GM20000 (cell line): ENCODE results near the gene GDAP2.

Experiments
- DNase-seq: peaks from one replicate; pipeline ENCODE4 v3.0.0; 2012; ENCODE audit warnings: low spot score
- CTCF ChIP-seq: IDR thresholded peaks from 2 replicates; pipeline ENCODE4 v1.5.1; 2012; ENCODE audit warnings: mild to moderate bottlenecking, control low read depth; ENCODE audit errors: extremely low read depth, missing control alignments

The GDAP2 gene

DNA sequence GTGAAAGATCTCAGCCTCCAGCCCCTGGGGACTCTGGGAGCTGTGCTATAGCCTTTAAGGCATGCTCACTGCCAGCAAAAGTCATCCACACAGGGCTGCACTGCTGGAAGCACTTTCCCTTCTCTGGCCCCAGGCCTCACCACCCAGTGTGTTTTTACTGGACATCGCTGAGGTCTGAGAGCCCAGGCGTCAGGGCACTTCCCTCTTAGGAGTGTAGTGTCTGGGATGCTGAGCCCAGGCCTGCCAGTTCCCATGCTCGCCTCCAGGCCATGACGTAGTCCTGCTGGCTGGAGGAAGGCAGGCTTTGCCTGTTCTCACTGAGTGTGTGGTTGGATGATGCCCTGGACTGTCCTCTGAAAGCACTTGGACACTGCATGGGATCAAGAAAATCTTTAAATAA is 101.2 kb downstream of the GDAP2 start:
- DNase-seq: no peak

GRCh38 chr1:117826540-117827078 is 102.8 kb downstream of the GDAP2 start:
- DNase-seq: no peak
- TF ChIP-seq CTCF: no peak

More for the DNA sequence above, 101.2 kb downstream of the GDAP2 start:
- TF ChIP-seq CTCF: no peak

DNA sequence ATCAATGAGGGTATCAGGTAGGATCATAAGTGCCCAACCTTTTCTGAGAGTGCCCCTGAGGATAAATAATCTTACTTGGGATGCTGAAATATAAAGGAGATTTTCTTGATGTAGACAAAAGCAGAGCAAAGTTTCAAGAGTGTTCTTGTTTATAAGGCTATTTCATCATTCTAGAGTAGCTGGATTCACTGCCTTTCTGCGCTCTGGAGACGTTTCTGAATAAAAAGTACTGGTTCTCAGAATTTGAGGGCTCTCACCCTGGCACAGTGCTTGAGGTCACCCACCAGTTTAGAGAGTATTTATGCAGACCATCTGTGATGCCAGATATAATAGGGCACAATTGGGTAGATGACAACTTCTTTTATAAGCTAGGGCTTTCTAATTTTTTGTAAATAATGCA is 103.3 kb downstream of the GDAP2 start:
- TF ChIP-seq CTCF: no peak
- no peak for DNase-seq

GRCh38 chr1:117825414-117825813 is 104.0 kb downstream of the GDAP2 start:
- no peak for DNase-seq
- TF ChIP-seq CTCF: no peak

DNA sequence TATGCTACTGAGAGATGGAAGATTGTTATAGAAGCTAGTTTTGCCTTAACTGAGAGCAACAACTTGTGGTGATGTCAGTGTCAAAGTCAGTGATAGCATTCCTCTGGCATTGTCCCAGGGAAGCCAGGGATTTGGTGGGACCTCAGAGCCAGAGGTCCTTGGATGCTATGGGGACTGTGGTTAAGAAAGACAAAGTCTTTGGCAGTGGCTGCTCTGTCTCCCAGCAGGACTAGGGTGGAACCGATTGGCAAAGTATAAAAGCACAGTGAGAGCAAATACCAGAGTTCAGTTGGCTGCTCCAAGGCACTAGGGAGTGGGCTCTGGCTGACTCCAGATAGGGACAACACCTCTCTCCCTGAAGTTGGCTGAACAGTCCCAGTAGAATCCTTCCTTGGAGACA is 104.8 kb downstream of the GDAP2 start:
- no peak for TF ChIP-seq CTCF
- DNase-seq: no peak

- no peak for DNase-seq
These were observed 107.5 kb downstream of the GDAP2 start for GRCh38 chr1:117821774-117822482.

More at GRCh38 chr1:117821774-117822482, 107.5 kb downstream of the GDAP2 start:
- no peak for TF ChIP-seq CTCF
